Panc1 (cell line): ENCODE data around the gene NOP10.

Source experiments
- POLR2AphosphoS5 ChIP-seq: IDR thresholded peaks from 2 replicates; pipeline ENCODE4 v1.6.1; 2012; ENCODE audit warnings: mild to moderate bottlenecking, low read depth, low read length, moderate library complexity
- TCF7L2 ChIP-seq: IDR thresholded peaks from 2 replicates; pipeline ENCODE4 v1.6.1; 2011; ENCODE audit warnings: mild to moderate bottlenecking, low read depth, low read length, inconsistent platforms
- TF ChIP-seq, protein P1 (sequence below): fragments of 450-650 bp; IDR thresholded peaks from 2 replicates; pipeline ENCODE4 v1.5.1; 2017; ENCODE audit warnings: mild to moderate bottlenecking

GRCh38 chr15:34361278-34361677 lies 18.3 kb upstream of the NOP10 start:
- TF ChIP-seq, protein P1, sequence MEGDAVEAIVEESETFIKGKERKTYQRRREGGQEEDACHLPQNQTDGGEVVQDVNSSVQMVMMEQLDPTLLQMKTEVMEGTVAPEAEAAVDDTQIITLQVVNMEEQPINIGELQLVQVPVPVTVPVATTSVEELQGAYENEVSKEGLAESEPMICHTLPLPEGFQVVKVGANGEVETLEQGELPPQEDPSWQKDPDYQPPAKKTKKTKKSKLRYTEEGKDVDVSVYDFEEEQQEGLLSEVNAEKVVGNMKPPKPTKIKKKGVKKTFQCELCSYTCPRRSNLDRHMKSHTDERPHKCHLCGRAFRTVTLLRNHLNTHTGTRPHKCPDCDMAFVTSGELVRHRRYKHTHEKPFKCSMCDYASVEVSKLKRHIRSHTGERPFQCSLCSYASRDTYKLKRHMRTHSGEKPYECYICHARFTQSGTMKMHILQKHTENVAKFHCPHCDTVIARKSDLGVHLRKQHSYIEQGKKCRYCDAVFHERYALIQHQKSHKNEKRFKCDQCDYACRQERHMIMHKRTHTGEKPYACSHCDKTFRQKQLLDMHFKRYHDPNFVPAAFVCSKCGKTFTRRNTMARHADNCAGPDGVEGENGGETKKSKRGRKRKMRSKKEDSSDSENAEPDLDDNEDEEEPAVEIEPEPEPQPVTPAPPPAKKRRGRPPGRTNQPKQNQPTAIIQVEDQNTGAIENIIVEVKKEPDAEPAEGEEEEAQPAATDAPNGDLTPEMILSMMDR, result no peak
- TF ChIP-seq POLR2AphosphoS5 (no peak), TCF7L2 (no peak)
